Loucy (cell line): Measurements from ENCODE around the gene ABHD12B.

ENCODE experiments used
- H2AFZ ChIP-seq: fragments of 200-600 bp; sonication (generic); 2 replicates; pipeline ENCODE4 v1.6.0; 2016; ENCODE audit warnings: antibody characterized with exemption, mild to moderate bottlenecking, low read length, moderate library complexity
- H3F3A ChIP-seq: fragments of 200-600 bp; 2 replicates; pipeline ENCODE4 v1.6.0; 2016; ENCODE audit warnings: antibody characterized with exemption, low read depth, mild to moderate bottlenecking
- H3K27me3 ChIP-seq: fragments of 200-600 bp; sonication (generic); 2 replicates; pipeline ENCODE4 v1.6.1; 2014; ENCODE audit warnings: low read length, mild to moderate bottlenecking; ENCODE audit not compliant: insufficient read depth, poor library complexity, severe bottlenecking
- H3K36me3 ChIP-seq: fragments of 200-600 bp; sonication (generic); 2 replicates; pipeline ENCODE4 v1.6.1; 2016; ENCODE audit warnings: low read length; ENCODE audit not compliant: insufficient read depth
- H3K4me1 ChIP-seq: fragments of 200-600 bp; sonication (generic); 2 replicates; pipeline ENCODE4 v1.5.1; 2014; ENCODE audit warnings: low read length, mild to moderate bottlenecking; ENCODE audit not compliant: insufficient read depth, poor library complexity, severe bottlenecking
- H3K4me2 ChIP-seq: fragments of 200-600 bp; sonication (generic); 2 replicates; pipeline ENCODE4 v1.6.0; 2014; ENCODE audit warnings: antibody characterized with exemption, low read length, low read depth, mild to moderate bottlenecking; ENCODE audit not compliant: poor library complexity, severe bottlenecking
- H3K4me3 ChIP-seq: fragments of 200-600 bp; sonication (generic); 2 replicates; pipeline ENCODE4 v1.5.1; 2014; ENCODE audit warnings: low read length, mild to moderate bottlenecking, mixed read lengths; ENCODE audit not compliant: poor library complexity, severe bottlenecking
- H3K79me2 ChIP-seq: fragments of 200-600 bp; sonication (generic); 2 replicates; pipeline ENCODE4 v1.6.1; 2014; ENCODE audit warnings: low read length; ENCODE audit not compliant: insufficient read depth
- H3K9ac ChIP-seq: fragments of 200-600 bp; sonication (generic); 2 replicates; pipeline ENCODE4 v1.6.0; 2014; ENCODE audit warnings: mild to moderate bottlenecking, low read depth, low read length, moderate library complexity; ENCODE audit not compliant: poor library complexity, severe bottlenecking
- H3K9me2 ChIP-seq: fragments of 200-600 bp; sonication (generic); replicated peaks from 2 replicates; pipeline ENCODE4 v1.6.1; 2016; ENCODE audit warnings: low read depth, low read length, mixed read lengths
- H3K9me3 ChIP-seq: fragments of 200-600 bp; sonication (generic); 2 replicates; pipeline ENCODE4 v1.6.1; 2014; ENCODE audit warnings: mild to moderate bottlenecking, antibody characterized with exemption, low read length, low read depth; ENCODE audit not compliant: insufficient read depth
- H4K20me1 ChIP-seq: fragments of 200-600 bp; sonication (generic); 2 replicates; pipeline ENCODE4 v1.6.0; 2014; ENCODE audit warnings: antibody characterized with exemption, low read length, mild to moderate bottlenecking; ENCODE audit not compliant: insufficient read depth, poor library complexity, severe bottlenecking
- EZH2phosphoT487 ChIP-seq: fragments of 200-600 bp; IDR thresholded peaks from 2 replicates; pipeline ENCODE4 v1.6.1; 2018; ENCODE audit warnings: antibody characterized with exemption, mild to moderate bottlenecking, moderate library complexity, borderline replicate concordance
- TF ChIP-seq, protein P1 (sequence below): fragments of 200-600 bp; sonication (generic); conservative IDR thresholded peaks from 2 replicates; pipeline ENCODE4 v1.5.1; 2014; ENCODE audit warnings: mild to moderate bottlenecking, antibody characterized with exemption, low read length

Gene ABHD12B

DNA sequence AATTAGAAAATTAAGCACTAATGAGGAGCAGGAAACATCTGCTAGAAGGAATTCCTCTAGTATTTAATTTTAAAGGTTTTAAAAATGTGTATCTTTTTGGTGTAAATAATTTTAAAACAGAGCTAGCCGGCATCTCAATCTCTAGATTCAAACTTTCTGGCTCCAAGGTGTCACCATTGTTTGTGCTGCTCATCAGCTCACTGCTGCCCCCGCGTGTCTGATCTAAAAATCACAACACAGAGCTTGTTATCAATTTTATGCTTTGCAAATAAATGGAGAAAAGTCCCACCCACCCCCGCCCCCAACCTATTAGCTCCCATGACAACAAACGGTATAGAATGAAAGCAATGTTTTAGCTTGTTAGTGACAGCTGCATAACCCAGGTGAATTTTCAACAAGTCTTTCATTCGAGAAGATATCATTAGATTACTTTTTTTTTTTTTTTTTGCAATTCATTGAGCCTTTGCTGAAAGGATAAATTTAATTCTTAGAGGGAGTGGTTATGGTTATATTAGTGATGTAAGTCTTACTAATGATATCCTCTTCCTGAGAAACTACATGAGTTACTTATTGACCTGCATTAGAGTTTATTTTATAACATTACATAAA, 11.3 kb upstream of the ABHD12B start:
- peaks cover 54% of the 10 kb centered on the region for H3K4me1 ChIP-seq
- H3K9me3 ChIP-seq: no peaks in the 10 kb centered on the region
- H3K9me2 ChIP-seq: no peaks in the 10 kb centered on the region
- no peaks in the 10 kb centered on the region for H3K79me2 ChIP-seq
- H3K9ac ChIP-seq: peak overlapping the region; percentile 81
- H2AFZ ChIP-seq: peak overlapping the region; percentile 90
- TF ChIP-seq, protein P1, sequence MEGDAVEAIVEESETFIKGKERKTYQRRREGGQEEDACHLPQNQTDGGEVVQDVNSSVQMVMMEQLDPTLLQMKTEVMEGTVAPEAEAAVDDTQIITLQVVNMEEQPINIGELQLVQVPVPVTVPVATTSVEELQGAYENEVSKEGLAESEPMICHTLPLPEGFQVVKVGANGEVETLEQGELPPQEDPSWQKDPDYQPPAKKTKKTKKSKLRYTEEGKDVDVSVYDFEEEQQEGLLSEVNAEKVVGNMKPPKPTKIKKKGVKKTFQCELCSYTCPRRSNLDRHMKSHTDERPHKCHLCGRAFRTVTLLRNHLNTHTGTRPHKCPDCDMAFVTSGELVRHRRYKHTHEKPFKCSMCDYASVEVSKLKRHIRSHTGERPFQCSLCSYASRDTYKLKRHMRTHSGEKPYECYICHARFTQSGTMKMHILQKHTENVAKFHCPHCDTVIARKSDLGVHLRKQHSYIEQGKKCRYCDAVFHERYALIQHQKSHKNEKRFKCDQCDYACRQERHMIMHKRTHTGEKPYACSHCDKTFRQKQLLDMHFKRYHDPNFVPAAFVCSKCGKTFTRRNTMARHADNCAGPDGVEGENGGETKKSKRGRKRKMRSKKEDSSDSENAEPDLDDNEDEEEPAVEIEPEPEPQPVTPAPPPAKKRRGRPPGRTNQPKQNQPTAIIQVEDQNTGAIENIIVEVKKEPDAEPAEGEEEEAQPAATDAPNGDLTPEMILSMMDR: peak; percentile 66
- TF ChIP-seq EZH2phosphoT487: no peak
- no peaks in the 10 kb centered on the region for H3F3A ChIP-seq
- no peaks in the 10 kb centered on the region for H3K27me3 ChIP-seq
- no peaks in the 10 kb centered on the region for H3K36me3 ChIP-seq
- H3K4me3 ChIP-seq: peak overlapping the region; percentile 72
- H3K4me2 ChIP-seq: peak overlapping the region; percentile 89
- H4K20me1 ChIP-seq: no peaks in the 10 kb centered on the region

DNA sequence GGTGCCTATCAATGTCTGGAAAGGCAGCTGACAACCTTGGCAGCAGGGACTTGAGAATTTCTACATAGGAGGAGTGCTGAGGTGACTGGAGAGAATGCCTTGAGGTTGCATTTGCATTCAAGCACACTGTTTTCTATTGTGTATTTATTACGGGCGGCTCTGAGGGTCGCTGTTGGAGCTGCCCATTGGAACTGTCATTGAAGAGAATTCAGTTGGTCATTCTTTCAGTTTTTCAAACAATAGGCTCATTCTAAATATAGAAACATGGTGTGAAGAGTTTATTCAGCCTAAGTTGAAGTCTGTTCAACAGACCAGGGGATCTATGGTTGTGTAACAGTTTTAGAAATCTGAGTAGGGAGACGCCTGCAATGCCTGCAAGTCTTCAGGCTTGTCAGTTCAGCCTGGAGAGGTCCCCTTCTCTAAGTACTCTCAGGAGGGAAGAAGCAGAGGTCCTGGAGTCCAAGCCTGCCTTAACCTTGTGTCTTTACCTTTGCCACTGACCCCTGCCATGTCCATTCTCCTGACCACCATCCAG, 9.8 kb upstream of the ABHD12B start:
- Histone ChIP-seq H3K4me1 (peaks cover 58% of the 10 kb centered on the region), H3K4me3 (no peak overlapping the region), H3F3A (no peaks in the 10 kb centered on the region), H3K27me3 (no peaks in the 10 kb centered on the region), H3K36me3 (no peaks in the 10 kb centered on the region), H3K9me3 (no peaks in the 10 kb centered on the region), H4K20me1 (no peaks in the 10 kb centered on the region), H3K4me2 (no peak overlapping the region), H3K9ac (no peak overlapping the region), H2AFZ (peak overlapping the region; percentile 53; the same call in 1 of the 2 replicates), H3K9me2 (no peaks in the 10 kb centered on the region), H3K79me2 (no peaks in the 10 kb centered on the region)
- TF ChIP-seq, protein P1: no peak
- TF ChIP-seq EZH2phosphoT487: no peak

DNA sequence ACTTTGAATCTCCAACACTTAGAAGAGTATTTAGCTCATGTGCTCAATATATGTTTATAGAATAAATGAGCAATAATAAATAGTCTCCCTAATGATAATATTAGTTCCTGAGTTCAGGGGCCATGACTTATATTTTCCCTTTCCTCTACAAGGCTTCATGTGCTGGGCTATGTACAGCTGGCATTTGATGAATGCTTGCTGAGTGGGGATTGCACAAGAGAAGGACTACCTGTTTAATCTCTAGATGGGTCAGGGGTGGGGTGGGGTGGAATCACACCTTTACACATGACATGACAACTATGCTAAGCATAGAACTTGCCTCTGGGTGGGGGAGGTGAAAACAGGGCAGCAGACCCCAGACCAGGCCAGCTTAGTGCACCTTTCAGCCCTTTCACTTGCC, 7.6 kb upstream of the ABHD12B start:
- Histone ChIP-seq H3F3A (no peaks in the 10 kb centered on the region), H3K9me2 (no peaks in the 10 kb centered on the region), H3K27me3 (no peaks in the 10 kb centered on the region), H4K20me1 (no peaks in the 10 kb centered on the region), H2AFZ (no peak overlapping the region), H3K9me3 (no peaks in the 10 kb centered on the region), H3K79me2 (no peaks in the 10 kb centered on the region), H3K9ac (no peak overlapping the region), H3K4me3 (no peak overlapping the region), H3K4me1 (peaks cover 49% of the 10 kb centered on the region), H3K36me3 (no peaks in the 10 kb centered on the region), H3K4me2 (no peak overlapping the region)
- no peak for TF ChIP-seq EZH2phosphoT487
- TF ChIP-seq, protein P1: no peak
